HG03571 (cell line): Measurements from ENCODE around the gene NAIF1.
"Not testable (repeated sequence)": the region's sequence is repeated elsewhere in the genome, so short reads cannot be mapped to it uniquely, and the experiment has no call there.

Source experiments
- ATAC-seq: cut with Tn5 transposase; IDR thresholded peaks from one replicate; pipeline ENCODE4 v1.9.1; 2021; ENCODE audit not compliant: unreplicated experiment

NAIF1 gene

DNA sequence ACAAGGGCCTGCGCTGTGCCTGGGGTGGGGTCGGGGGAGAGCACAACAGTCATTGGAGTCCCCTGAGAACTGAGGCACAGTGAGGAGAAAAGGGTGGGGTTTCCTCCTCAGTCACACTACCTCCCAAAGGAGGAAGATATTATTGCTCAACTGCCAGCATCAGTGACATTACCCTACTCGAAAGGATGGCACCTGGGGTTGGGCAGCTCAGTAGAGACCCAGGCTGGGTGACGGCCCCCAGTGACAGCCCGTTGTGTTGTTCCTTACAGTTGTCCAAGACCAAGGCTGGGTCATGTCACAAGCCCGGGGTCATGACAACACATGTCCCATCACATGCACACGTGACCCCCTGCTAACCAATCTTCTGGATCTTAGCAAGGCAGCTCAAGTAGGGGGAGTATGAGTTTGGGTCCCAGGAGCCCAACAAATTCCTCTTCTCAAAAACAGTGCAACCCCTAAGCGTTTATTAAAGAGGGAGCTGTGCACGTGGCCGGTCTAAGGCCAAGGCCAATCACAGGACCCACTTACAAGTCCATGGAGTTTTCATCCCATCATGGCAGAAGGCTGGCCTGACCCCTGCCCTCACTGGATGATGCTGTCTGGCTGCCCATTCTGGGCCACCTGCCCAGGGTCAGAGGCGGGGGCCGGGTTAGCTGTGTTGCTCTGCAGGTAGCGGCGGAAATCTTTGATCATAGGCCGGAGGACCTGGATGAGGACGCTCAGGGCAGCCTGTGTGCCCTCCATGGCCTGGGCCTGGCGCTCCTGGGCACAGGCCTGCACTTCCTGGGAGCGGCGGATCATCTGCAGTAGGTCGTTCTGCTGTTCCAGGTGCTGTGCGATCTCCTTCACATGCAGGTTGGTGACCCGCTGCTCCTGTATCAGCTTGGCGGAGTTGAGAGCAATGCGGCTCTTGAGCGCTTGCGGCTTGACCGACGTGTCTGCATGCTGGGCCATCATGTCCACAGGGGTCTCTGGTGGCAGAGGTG lies 4.0 kb downstream of the NAIF1 start:
- ATAC-seq: no peak

DNA sequence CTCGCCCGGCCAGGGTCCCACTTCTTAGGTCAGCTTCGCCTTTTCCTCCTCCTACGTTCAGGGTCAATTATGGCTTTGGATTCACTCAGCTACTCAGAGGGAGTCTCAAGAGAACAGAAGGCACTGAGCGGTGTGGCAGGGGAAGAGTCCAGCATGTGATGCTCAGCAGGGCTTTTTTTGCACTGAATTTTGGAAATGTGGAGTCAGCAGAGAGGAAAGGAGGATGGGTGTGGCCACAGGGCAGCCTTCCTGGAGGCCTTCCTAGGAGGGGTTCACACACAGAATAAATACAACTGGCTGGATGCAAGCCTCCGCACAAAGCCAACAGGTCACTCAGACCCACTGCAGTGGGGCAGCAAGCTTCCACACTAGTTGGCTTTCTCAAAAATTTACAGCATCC lies 4.8 kb downstream of the NAIF1 start:
- ATAC-seq: no peak

DNA sequence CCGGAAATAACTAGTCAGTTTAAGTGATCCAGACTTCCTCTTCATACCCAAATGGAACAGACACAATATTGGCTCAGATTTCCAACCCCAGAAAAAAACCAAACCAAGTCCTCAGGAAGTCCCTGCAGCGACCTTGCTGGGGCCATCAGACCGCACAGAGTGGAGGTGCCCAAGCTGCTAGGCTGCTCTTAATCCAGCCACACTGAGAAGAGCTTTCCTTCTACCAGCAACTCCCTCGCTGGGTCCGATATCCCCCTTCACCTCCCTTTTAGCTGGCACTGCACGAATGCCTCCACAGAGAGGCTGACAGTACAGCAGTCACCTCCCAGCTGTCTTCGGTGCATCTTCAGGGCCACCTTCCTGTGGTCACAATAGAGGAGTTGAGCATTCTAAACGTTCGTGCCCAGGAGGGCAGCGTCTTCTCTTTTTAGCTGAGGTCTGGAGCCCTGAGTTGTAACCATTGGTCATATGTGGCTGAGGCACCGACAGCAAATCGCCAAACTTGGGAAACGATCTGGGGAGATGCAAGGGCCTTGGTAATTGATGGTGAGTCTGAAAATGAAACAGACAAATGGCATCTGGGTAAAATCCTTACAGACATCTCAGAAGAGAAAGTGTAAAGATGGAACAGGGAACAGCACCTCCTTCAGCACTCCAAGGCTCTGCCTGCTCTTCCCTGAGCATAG lies 5.7 kb downstream of the NAIF1 start:
- no peak for ATAC-seq

DNA sequence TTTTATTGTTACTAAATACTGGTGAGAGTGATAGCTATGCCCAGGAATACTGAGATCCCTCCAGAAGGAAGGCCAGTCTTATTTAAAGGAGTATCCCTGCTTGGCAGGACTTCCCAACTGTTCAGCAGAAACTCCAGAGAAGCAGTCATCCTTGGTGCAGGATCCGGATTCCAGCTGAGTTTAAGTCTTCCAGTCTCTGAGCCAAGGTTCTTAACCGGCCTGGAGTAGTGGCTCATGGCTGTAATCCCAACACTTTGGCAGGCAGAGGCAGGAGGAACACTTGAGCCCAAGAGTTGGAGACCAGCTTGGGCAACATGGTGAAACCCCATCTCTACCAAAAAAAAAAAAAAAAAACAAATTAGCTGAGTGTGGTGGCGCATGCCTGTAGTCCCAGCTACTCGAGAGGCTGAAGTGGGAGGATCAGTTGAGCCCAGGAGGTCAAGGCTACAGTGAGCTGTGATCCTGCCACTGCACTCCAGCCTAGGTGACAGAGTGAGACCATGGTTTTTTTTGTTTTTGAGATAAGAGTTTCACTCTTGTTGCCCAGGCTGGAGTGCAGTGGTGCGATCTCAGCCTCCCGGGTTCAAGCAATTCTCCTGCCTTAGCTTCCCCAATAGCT lies 7.6 kb downstream of the NAIF1 start:
- no peak for ATAC-seq

DNA sequence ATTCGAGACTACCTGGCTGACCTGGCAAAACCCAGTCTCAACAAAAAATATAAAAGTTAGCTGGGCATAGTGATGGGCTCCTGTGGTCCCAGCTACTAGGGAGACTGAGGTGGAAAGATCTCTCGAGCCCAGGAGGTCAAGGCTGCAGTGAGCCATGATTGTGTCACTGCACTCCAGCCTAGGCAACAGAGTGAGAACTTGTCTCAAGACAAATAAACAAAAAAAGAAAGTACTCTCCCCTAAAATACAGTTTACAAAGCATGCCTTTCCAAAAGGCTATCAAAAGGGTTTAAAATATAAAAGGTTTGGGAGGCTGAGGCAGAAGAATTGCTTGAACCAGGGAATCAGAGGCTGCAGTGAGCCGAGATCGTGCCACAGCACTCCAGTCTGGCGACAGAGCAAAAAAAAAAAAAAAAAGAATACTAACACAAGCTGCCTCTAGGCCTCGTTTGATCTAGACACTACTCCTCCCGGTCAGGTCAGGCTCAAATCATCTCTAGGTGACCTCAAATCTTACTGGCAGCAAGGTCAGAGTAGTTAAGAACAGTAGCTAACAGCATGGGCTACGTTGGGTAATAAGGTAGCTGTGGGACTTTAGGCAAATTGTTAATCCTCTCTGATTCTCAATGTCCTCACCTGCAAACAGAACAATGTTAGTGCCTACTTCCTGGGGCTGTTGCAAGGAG lies 9.3 kb downstream of the NAIF1 start:
- no peak for ATAC-seq

DNA sequence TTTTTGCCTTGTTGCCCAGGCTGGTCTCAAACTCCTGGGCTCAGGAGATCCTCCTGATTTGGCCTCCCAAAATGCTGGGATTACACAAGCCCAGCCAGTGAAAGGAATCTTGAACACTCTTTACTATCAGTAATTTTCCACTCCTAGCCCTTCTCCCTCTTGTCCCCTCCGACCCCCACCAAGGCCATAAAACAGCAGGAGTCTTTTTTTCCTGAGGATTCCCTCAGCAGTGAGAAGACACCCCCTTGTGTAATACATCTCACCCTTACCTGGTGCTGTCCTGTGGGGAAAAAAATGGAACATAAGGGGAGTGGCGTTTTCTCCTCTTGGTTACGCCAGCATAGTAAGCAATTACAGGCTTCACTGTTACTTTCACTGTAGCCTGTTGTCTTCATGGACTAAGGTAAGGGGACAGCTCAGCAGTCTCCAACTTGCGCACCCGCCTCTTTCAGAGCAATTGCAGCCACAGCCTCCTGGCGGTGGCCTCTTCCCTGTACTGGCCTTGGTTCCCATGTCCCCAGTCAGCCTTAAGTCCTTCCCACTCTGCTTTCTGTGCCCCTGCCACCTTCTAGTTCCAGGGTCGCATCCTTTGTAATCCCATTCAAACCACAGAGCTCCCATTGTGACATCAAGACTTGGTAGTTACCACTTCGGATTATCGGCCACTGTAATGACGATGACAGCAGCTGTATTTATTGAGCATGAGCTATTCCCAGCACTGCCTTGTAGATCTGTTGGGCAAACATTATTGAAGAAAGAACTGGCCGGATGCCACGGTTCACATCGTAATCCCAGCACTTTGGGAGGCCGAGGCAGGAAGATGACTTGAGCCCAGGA lies 10.0 kb downstream of the NAIF1 start:
- ATAC-seq: no peak

DNA sequence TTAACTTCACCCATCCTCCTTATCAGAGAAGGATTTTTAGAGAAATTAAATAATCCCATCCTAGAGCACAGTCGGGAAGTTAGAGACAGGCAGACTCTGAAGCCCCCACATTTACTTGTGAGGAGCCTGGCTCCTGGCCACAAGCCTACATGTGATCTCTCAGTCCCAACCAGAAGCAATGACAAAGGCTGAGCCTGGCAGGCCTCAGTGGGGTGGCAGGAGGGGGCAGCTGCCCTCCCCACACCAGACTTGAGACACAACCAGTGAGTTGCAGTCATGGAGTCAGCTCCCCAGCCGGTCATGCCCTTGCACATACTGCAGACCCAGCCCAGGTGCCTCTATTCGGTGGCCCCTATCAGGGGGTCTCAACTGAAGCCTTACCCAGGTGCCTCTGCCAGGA lies 11.0 kb downstream of the NAIF1 start:
- ATAC-seq: no peak

DNA sequence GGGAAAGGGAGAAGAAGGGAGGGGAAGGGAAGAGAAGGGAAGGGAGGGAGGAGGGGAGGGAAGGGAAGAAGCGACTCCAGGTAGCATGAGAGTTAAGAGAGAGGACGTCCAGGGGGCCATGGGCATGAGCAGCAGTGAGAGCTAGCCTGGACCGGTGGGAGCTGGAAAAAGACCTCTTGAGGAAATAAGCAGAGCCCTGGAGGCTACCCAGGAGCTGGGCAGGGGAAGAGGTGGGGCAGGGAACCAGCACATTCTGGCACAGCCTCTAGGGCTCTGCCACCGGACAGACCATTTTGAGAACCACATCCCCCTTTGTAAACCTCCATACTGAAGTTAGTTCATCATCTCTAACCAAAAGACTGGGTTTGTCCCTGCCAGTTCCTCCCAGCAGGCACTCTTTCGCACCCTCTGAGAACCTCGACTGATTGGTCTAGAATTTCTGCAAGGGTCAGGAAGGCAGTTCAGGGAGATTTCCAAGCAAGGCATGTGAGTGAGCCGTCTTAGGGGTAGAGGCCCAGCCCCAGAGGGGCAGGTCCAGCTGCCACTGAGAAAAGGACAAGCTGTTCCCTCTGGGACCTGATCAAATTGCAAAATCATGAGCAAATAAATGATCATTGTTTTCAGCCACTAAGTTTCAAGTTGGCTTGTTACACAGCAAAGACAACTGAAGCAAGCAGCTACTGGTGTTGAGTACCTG lies 11.6 kb downstream of the NAIF1 start:
- no peak for ATAC-seq

DNA sequence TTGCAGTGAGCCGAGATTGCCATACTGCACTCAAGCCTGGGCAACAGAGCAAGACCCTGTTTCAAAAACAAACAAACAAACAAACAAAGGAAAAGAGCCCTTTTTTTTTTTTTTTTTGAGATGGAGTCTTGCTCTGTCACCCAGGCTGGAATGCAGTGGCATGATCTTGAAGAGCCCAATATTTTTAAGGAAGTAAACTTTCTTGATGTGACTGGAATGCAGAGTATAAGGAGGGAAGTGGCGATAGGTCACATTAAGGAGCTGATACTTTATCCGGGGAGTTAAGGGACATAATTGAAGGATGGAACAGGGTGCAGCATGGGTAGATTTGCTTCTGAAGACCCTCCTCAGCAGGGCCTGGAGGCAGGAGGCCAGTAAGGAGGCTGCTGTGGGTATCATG lies 13.0 kb downstream of the NAIF1 start:
- ATAC-seq: no peak

DNA sequence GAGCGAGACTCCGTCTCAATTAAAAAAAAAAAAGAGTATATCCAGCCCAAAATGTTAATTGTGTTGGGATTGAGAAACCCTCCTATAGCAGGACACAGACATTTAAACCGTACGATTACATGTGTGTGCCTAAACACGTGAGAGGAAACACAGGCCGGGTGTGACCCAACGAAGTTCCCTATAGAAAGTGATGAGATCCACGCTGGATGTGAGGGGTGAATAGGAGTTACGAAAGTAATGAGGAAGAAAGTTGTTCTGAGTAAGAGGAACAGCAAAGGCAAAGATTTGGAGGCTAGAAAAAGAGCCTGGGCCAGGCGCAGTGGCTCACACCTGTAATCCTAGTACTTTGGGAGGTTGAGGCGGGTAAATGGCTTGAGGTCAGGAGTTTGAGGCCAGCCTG lies 13.6 kb downstream of the NAIF1 start:
- no peak for ATAC-seq

DNA sequence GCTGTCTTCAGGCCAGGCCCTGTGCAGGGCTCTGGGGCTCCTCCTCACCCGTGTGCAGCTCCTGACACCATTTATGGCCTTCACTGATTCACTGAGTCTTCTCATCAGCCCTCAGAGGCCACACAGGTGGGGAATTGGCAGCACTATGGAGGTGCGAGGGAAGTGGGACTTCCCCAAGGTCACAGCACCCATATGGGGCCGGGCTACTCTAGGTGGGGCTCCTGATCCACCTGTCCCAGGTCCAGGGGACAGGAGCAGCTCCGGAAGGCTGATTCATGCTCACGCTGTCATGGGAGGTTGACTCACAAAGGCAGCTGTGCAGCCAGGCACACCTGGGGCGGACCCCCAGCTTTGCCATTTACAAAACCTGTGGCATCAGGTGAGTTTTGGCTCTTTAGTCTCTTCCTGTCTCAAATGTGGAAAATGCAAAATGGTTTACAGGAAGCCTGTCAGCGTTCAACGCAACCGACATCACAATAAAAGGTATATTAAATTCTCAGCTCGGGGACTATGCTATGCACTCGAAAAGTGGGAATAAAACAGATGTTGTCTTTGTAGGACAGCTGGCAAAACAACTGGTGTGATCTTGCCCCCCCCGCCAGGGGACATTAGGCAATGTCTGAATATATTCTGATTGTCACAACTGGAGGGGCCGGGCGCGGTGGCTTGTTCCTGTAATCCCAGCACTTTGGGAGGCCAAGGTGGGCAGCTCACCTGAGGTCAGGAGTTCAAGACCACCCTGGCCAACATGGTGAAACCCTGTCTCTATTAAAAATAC lies 15.0 kb downstream of the NAIF1 start:
- ATAC-seq: no peak

DNA sequence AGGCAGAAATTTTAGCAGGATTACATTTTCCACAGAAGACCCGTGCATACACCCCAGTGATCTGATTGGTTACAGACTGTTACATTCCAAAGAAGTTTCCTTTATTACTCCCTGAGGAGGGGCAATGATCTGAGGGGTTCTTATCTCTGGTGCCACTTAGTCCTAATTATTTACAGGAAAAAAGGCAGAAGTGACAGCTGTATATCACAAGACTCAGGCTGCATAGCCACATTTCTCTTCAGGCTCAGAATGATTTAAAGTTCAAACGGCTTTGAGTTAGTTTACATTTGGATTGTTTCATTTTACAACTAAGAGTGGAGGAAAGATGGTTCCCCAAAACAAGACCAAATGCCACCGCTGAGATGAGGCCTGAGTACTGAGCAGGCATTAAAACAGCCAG lies 17.3 kb downstream of the NAIF1 start:
- no peak for ATAC-seq

DNA sequence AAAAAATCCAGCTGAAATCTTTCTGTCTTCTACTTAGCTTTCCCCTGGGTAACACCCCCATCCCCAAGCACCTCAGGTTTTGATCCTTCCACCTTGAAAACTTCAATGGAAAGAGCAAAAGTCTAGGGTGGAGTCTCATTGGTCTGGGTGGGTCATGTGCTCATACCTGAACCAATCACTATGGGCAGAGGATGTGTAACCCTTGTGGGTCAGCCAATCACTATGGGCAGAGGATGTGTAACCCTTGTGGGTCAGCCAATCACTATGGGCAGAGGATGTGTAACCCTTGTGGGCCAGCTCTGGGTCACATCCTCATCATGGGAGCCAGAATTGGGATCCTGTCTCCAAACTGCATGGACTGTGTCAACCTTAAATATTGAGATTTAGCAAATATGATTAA lies 18.5 kb downstream of the NAIF1 start:
- ATAC-seq: no peak

DNA sequence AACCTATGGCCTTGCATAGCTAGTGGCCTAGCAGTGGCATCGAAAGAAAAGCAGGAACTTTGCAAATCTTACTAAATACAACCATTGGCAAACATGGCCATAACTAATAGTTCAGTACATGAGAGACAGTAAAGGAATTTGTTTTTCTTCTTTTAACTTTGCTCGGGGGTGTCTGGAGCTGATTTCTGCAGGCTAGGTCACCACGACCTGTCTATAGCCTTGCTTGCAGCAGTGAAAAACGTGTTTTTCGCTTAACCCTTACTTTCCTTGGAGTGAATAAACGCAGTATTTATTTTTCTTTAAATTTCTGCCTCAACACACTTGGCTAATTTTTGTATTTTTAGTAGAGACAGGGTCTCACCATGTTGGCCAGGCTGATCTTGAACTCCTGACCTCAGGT lies 19.9 kb downstream of the NAIF1 start:
- no peak for ATAC-seq

DNA sequence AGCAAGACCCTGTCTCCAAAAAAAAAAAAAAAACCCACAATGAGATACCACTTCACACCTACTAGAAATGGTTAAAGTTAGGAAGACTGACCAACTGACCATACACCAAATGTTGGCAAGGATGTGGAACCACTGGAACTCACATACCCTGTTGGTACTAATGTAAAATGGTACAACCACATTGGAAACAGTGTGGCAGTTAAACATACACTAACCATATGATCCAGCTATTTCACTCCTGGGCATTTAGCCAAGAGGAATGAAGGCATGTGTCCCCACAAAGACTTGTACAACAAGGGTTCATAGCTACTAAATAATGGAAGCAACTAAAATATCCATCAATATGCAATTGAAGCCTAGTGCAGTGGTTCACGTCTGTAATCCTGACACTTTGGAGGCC lies 21.3 kb downstream of the NAIF1 start:
- ATAC-seq: no peak

DNA sequence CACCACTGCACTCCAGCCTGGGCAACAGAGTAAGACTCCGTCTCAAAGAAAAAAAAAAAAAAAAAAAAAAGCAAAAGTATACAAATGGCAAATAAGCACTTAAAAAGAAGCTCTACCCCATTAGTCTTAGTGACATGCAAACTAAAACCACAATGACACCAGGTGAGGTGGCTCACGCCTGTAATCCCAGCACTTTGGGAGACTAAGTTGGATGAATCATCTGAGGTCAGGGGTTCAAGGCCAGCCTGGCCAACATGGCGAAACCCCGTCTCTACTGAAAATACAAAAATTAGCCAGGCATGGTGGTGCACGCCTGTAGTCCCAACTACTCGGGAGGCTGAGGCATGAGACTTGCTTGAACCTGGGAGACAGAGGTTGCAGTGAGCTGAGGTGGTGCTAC lies 21.7 kb downstream of the NAIF1 start:
- ATAC-seq: not testable (repeated sequence)

DNA sequence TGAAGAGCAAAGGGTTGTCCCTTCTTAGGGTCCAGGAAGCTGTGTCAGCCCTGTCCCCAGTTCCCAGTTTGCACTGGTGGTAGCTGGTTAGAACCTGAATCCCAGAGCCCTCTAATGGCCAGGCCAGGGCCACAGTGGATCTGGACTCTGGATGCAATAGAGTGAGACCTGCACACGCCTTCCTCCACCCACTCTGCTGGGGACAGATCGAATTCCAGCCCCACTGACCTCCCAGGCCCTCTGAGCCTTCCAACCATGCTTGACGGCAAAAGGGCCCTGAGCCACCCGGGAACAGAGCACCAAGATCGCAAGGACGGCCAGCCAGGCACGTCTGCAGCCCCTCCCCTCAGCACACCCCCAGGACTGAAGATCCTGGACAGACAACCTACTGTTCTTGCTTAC lies 23.7 kb downstream of the NAIF1 start:
- no peak for ATAC-seq

DNA sequence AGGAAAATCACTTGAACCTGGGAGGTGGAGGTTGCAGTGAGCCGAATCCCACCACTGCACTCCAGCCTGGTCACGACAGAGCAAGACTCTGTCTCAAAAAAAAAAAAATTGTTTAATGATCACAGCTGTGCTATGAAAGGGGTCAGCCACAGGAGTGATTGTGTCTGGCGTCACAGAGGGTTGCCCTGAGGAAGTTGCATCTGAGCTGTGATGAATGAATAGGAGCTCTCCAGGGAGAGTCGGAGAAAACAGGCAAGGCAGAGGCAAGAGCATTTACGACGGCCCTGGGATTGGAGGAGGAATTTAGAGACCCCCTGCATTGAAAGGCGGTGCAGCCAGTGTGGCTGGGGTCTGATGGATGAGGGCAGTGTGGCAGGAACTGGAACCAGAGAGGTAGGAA lies 25.1 kb downstream of the NAIF1 start:
- ATAC-seq: no peak

DNA sequence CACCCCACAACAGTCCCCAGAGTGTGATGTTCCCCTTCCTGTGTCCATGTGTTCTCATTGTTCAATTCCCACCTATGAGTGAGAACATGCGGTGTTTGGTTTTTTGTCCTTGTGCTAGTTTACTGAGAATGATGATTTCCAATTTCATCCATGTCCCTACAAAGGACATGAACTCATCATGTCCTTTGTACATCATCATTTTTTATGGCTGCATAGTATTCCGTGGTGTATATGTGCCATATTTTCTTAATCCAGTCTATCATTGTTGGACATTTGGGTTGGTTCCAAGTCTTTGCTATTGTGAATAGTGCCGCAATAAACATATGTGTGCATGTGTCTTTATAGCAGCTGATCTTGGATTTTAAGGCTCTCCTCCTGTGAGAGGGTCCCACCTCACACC lies 26.3 kb downstream of the NAIF1 start:
- not testable (repeated sequence) for ATAC-seq
